Thyroid gland (tissue), 4 donors: ENCODE measurements around the gene CROCC2.

Experiments
- POLR2A ChIP-seq, 2 donors: fragments of 450-650 bp; IDR thresholded peaks; one replicate each; pipeline ENCODE4 v1.6.1; 2017; ENCODE audit warnings: antibody characterized with exemption in 2 of 2, mild to moderate bottlenecking in 2 of 2, moderate library complexity in 1 of 2
- TF ChIP-seq, protein P1 (sequence below), 6 experiments: fragments of 200-600 bp in 3 of 6; fragments of 450-650 bp in 3 of 6; sonication (generic) in 3 of 6; IDR thresholded peaks; one replicate each; pipeline ENCODE4 v1.5.1; 2016 to 2019; ENCODE audit warnings: antibody characterized with exemption in 6 of 6, mild to moderate bottlenecking in 2 of 6, inconsistent platforms in 1 of 6, moderate library complexity in 1 of 6

DNA sequence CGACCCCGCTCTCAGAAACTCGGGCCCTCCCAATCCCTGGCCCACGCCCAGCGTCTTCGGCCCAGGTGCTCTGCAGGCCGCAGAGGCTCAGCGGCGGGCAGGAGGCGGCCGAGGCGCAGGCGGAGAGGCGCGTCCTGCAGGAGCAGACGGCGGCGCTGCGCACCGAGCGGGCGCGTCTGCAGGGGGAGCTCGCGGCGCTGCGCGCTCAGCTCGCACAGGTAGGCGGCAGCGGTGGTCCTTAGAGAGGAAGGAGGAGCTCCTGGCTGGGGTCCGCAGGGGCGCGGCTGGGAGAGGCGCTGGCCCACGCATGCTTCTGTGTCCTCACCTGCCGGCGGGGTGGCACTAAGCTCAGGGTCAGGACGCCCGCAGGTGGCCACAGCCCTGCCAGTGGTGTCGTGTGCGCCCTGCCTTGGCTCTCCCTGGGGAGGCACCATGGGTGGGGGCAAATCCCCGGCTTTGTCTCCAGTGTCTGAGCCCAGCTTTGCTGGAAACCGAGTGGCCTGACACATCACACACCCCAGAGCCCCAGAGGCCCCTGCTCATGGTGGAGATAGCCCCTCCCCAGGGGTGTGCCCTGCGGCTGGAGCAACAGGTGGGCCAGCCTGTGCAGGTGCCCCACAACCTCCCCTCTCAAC is 77.3 kb downstream of the CROCC2 start:
- TF ChIP-seq, protein P1, sequence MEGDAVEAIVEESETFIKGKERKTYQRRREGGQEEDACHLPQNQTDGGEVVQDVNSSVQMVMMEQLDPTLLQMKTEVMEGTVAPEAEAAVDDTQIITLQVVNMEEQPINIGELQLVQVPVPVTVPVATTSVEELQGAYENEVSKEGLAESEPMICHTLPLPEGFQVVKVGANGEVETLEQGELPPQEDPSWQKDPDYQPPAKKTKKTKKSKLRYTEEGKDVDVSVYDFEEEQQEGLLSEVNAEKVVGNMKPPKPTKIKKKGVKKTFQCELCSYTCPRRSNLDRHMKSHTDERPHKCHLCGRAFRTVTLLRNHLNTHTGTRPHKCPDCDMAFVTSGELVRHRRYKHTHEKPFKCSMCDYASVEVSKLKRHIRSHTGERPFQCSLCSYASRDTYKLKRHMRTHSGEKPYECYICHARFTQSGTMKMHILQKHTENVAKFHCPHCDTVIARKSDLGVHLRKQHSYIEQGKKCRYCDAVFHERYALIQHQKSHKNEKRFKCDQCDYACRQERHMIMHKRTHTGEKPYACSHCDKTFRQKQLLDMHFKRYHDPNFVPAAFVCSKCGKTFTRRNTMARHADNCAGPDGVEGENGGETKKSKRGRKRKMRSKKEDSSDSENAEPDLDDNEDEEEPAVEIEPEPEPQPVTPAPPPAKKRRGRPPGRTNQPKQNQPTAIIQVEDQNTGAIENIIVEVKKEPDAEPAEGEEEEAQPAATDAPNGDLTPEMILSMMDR (IDR thresholded peaks at IDR 0.05): peak; percentile 41 to 85 (median 77)
- TF ChIP-seq POLR2A (IDR thresholded peaks at IDR 0.05): no peak
